ENCODE measurements around the gene RNASE8.
A peak's percentile ranks its signal among the peaks of the same experiment; 100 is the strongest.

RNASE8 gene

GRCh38 chr14:21093769-21094681 lies 36.4 kb downstream of the RNASE8 start:
- DNase-seq, result no peak

GRCh38 chr14:21095430-21096205 lies 38.0 kb downstream of the RNASE8 start:
- no peak for DNase-seq

GRCh38 chr14:21096438-21096837 lies 38.8 kb downstream of the RNASE8 start:
- DNase-seq, result no peak

GRCh38 chr14:21096978-21097635 lies 39.5 kb downstream of the RNASE8 start:
- no peak for DNase-seq

GRCh38 chr14:21097636-21098075 lies 40.0 kb downstream of the RNASE8 start:
- DNase-seq, result peak; percentile 47

GRCh38 chr14:21098076-21098891 lies 40.7 kb downstream of the RNASE8 start, which contains the start of gene ZNF219:
Gene ZNF219, minus strand, starts transcription at chr14:21098655. Its CDS starts 5,064 bp downstream, at chr14:21093591.
- peak; percentile 54 for DNase-seq

- DNase-seq, result no peak
Observed at GRCh38 chr14:21098892-21099595, 41.4 kb downstream of the RNASE8 start.

GRCh38 chr14:21099596-21099985 lies 42.0 kb downstream of the RNASE8 start:
- no peak for DNase-seq

GRCh38 chr14:21100931-21101330 lies 43.3 kb downstream of the RNASE8 start, which contains the start of gene TMEM253:
Gene TMEM253, plus strand, starts transcription at chr14:21101066. Its CDS starts 278 bp downstream, at chr14:21101344.
- no peak for DNase-seq

GRCh38 chr14:21101802-21102413 lies 44.3 kb downstream of the RNASE8 start:
- no peak for DNase-seq

- DNase-seq, result no peak
Observed at GRCh38 chr14:21102521-21103410, 45.1 kb downstream of the RNASE8 start.

GRCh38 chr14:21103411-21103709 lies 45.7 kb downstream of the RNASE8 start:
- no peak for DNase-seq

GRCh38 chr14:21103710-21104447 lies 46.3 kb downstream of the RNASE8 start:
- DNase-seq, result peak; percentile 94

GRCh38 chr14:21104448-21105060 lies 46.9 kb downstream of the RNASE8 start:
- peak; percentile 77 for DNase-seq

GRCh38 chr14:21105095-21105494 lies 47.5 kb downstream of the RNASE8 start:
- no peak for DNase-seq

- no peak for DNase-seq
Observed at GRCh38 chr14:21106176-21106497, 48.5 kb downstream of the RNASE8 start.

- DNase-seq, result peak; percentile 85
Observed at GRCh38 chr14:21106498-21107282, 49.1 kb downstream of the RNASE8 start.

GRCh38 chr14:21107283-21107800 lies 49.7 kb downstream of the RNASE8 start:
- no peak for DNase-seq

All from CD4-positive, alpha-beta T cell treated with Interleukin-17A for 4 hours (primary cell).